H9 (cell line): ENCODE measurements around the gene PMEPA1. TPM values are rescaled to one million over a fixed set of nuclear protein-coding genes. Genes with fewer than 3 reads are reported as not detected.
"Not testable (repeated sequence)": the region's sequence is repeated elsewhere in the genome, so short reads cannot be mapped to it uniquely, and the experiment has no call there.

Source experiments
- DNase-seq: peaks from one replicate; pipeline ENCODE4 v3.0.0-alpha.2; 2017
- H2AFZ ChIP-seq: one replicate; pipeline ENCODE4 v1.6.1; 2013; ENCODE audit warnings: mild to moderate bottlenecking, low read length, control low read depth, moderate library complexity
- H2AK5ac ChIP-seq: 2 replicates; pipeline ENCODE4 v1.6.1; 2013; ENCODE audit warnings: low read length, control low read depth, mixed read lengths; ENCODE audit not compliant: insufficient read length
- H2BK120ac ChIP-seq: one replicate; pipeline ENCODE4 v1.6.1; 2013; ENCODE audit warnings: low read depth, mild to moderate bottlenecking, low read length, control low read depth, inconsistent platforms; ENCODE audit not compliant: poor library complexity, severe bottlenecking
- H2BK12ac ChIP-seq: 2 replicates; pipeline ENCODE4 v1.6.1; 2013; ENCODE audit warnings: low read length, control low read depth, mixed read lengths, low read depth; ENCODE audit not compliant: insufficient read length
- H2BK15ac ChIP-seq: 2 replicates; pipeline ENCODE4 v1.6.1; 2013; ENCODE audit warnings: low read depth, low read length, control low read depth
- H2BK20ac ChIP-seq: one replicate; pipeline ENCODE4 v1.6.1; 2013; ENCODE audit warnings: low read depth, mild to moderate bottlenecking, low read length, control low read depth, inconsistent platforms; ENCODE audit not compliant: poor library complexity, severe bottlenecking
- H2BK5ac ChIP-seq: 2 replicates; pipeline ENCODE4 v1.6.1; 2013; ENCODE audit warnings: low read length, control low read depth, mixed read lengths; ENCODE audit not compliant: insufficient read length
- H3K14ac ChIP-seq: 2 replicates; pipeline ENCODE4 v1.6.1; 2013; ENCODE audit warnings: low read length, control low read depth; ENCODE audit not compliant: insufficient read depth
- H3K18ac ChIP-seq: 2 replicates; pipeline ENCODE4 v1.6.1; 2013; ENCODE audit warnings: low read depth, mild to moderate bottlenecking, mixed read lengths, low read length, control low read depth; ENCODE audit not compliant: insufficient read length
- H3K23ac ChIP-seq: 2 replicates; pipeline ENCODE4 v1.6.1; 2013; ENCODE audit warnings: low read length, control low read depth, mixed read lengths, low read depth; ENCODE audit not compliant: insufficient read length
- H3K23me2 ChIP-seq: 2 replicates; pipeline ENCODE4 v1.6.1; 2013; ENCODE audit warnings: low read depth, mild to moderate bottlenecking, mixed read lengths, low read length, control low read depth; ENCODE audit not compliant: insufficient read length, poor library complexity, severe bottlenecking
- H3K27ac ChIP-seq: 2 replicates; pipeline ENCODE4 v1.5.1; 2013; ENCODE audit warnings: low read length, control low read depth, mixed read lengths, low read depth; ENCODE audit not compliant: insufficient read length
- H3K27me3 ChIP-seq: 2 replicates; pipeline ENCODE4 v1.6.1; 2013; ENCODE audit warnings: low read length, control low read depth, inconsistent platforms; ENCODE audit not compliant: insufficient read depth
- H3K4ac ChIP-seq: 2 replicates; pipeline ENCODE4 v1.6.1; 2013; ENCODE audit warnings: low read depth, mild to moderate bottlenecking, control low read depth, inconsistent platforms, low read length, moderate library complexity
- H3K4me1 ChIP-seq: 2 replicates; pipeline ENCODE4 v1.6.1; 2013; ENCODE audit warnings: low read length, control low read depth, inconsistent platforms; ENCODE audit not compliant: insufficient read depth
- H3K4me2 ChIP-seq: 2 replicates; pipeline ENCODE4 v1.6.1; 2013; ENCODE audit warnings: low read length, control low read depth, mixed read lengths; ENCODE audit not compliant: insufficient read length, insufficient read depth
- H3K56ac ChIP-seq: 2 replicates; pipeline ENCODE4 v1.6.1; 2013; ENCODE audit warnings: low read depth, mild to moderate bottlenecking, mixed read lengths, low read length, control low read depth; ENCODE audit not compliant: insufficient read length
- H3K79me1 ChIP-seq: 2 replicates; pipeline ENCODE4 v1.6.1; 2013; ENCODE audit warnings: low read depth, mild to moderate bottlenecking, moderate library complexity, low read length, control low read depth, inconsistent platforms; ENCODE audit not compliant: insufficient read depth, poor library complexity, severe bottlenecking
- H3K79me2 ChIP-seq: 2 replicates; pipeline ENCODE4 v1.6.1; 2013; ENCODE audit warnings: low read length, control low read depth, inconsistent platforms; ENCODE audit not compliant: insufficient read depth
- H3K9ac ChIP-seq: 2 replicates; pipeline ENCODE4 v1.6.1; 2013; ENCODE audit warnings: low read length, control low read depth, mixed read lengths; ENCODE audit not compliant: insufficient read length; ENCODE audit errors: extremely low read depth
- H3K9me3 ChIP-seq: one replicate; pipeline ENCODE4 v1.6.1; 2013; ENCODE audit warnings: low read depth, low read length, inconsistent platforms; ENCODE audit not compliant: control insufficient read depth
- H3T11ph ChIP-seq: one replicate; pipeline ENCODE4 v1.6.1; 2013; ENCODE audit warnings: mild to moderate bottlenecking, low read length, control low read depth, inconsistent platforms
- H4K20me1 ChIP-seq: one replicate; pipeline ENCODE4 v1.6.1; 2013; ENCODE audit not compliant: control insufficient read depth, insufficient read length, insufficient read depth
- H4K5ac ChIP-seq: 2 replicates; pipeline ENCODE4 v1.6.1; 2013; ENCODE audit warnings: low read depth, mild to moderate bottlenecking, mixed read lengths, low read length, control low read depth; ENCODE audit not compliant: insufficient read length
- H4K8ac ChIP-seq: replicated peaks from 2 replicates; pipeline ENCODE4 v1.6.1; 2013; ENCODE audit warnings: low read length, control low read depth, mixed read lengths, low read depth; ENCODE audit not compliant: insufficient read length
- H4K91ac ChIP-seq: 2 replicates; pipeline ENCODE4 v1.6.1; 2013; ENCODE audit warnings: low read depth, mild to moderate bottlenecking, moderate library complexity, mixed read lengths, low read length, control low read depth; ENCODE audit not compliant: insufficient read length
- H3K27ac Mint-ChIP-seq, 3 experiments: 2 replicates in 2 of 3; 3 replicates in 1 of 3; pipeline ENCODE4 v1.8.0; 2020 to 2021; ENCODE audit warnings: mixed read lengths in 3 of 3, mild to moderate bottlenecking in 1 of 3, moderate library complexity in 1 of 3
- H3K27me3 Mint-ChIP-seq: 2 replicates; pipeline ENCODE4 v1.8.0; 2021; ENCODE audit warnings: low read depth, mild to moderate bottlenecking, moderate library complexity, mixed read lengths
- H3K36me3 Mint-ChIP-seq, 3 experiments: 2 replicates in 2 of 3; 3 replicates in 1 of 3; pipeline ENCODE4 v1.8.0; 2020 to 2021; ENCODE audit warnings: low read depth in 3 of 3, mixed read lengths in 3 of 3; ENCODE audit not compliant: insufficient read depth in 1 of 3
- H3K4me1 Mint-ChIP-seq, 2 experiments: 2 replicates each; pipeline ENCODE4 v1.8.0; 2020; ENCODE audit warnings: mixed read lengths in 2 of 2
- H3K4me3 Mint-ChIP-seq, 2 experiments: 2 replicates in 1 of 2; 3 replicates in 1 of 2; pipeline ENCODE4 v1.8.0; 2020 to 2021; ENCODE audit warnings: mild to moderate bottlenecking in 2 of 2, mixed read lengths in 2 of 2, moderate library complexity in 1 of 2
- H3K9me3 Mint-ChIP-seq, 2 experiments: 2 replicates in 1 of 2; 3 replicates in 1 of 2; pipeline ENCODE4 v1.8.0; 2020; ENCODE audit warnings: mild to moderate bottlenecking in 2 of 2, mixed read lengths in 2 of 2, moderate library complexity in 1 of 2
- WGBS: extraction: QIAGEN DNeasy Blood & Tissue Kit; methylation state at CpG from one replicate; pipeline ENCODE4 v1.1.7; 2013; ENCODE audit warnings: missing lambda C conversion rate, low lambda C conversion rate, mixed read lengths; ENCODE audit not compliant: insufficient read length; ENCODE audit errors: extremely low coverage; 5-methylcytosine and 5-hydroxymethylcytosine counted together
- total RNA-seq: library from RNA; stranded (reverse); gene quantifications from 2 replicates; pipeline ENCODE4 v1.2.1, GENCODE V29; 2021
- TF ChIP-seq, protein P1 (sequence below): fragments of 200-600 bp; sonication (generic); conservative IDR thresholded peaks from 3 replicates; pipeline ENCODE4 v1.8.0; 2021; ENCODE audit warnings: antibody characterized with exemption, mild to moderate bottlenecking

PMEPA1 gene
- total RNA-seq, 1 experiment from 2014 or later, result 34.6 TPM

DNA sequence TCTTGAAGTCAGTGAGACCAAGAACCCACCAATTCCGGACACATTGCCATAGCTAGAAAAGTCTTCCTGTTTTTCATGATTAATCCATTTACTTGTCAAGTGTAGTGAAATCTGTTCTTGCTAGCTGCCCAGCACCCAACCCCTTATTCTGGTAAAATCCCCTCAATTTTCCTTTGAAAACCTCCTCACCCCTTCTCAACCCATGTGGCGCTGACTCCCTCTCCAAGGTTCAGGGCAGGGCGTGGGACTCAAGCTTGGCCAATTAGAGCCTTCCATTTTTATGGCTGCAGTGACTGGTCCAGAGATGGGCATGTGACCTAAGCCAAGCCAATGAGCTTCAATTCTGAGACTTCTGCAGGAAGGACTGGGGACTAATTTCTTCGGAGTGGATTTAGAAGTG is 79.8 kb downstream of the PMEPA1 start:
- WGBS, result no CpG with 5 or more reads among the region's 4 CpGs
- TF ChIP-seq, protein P1, sequence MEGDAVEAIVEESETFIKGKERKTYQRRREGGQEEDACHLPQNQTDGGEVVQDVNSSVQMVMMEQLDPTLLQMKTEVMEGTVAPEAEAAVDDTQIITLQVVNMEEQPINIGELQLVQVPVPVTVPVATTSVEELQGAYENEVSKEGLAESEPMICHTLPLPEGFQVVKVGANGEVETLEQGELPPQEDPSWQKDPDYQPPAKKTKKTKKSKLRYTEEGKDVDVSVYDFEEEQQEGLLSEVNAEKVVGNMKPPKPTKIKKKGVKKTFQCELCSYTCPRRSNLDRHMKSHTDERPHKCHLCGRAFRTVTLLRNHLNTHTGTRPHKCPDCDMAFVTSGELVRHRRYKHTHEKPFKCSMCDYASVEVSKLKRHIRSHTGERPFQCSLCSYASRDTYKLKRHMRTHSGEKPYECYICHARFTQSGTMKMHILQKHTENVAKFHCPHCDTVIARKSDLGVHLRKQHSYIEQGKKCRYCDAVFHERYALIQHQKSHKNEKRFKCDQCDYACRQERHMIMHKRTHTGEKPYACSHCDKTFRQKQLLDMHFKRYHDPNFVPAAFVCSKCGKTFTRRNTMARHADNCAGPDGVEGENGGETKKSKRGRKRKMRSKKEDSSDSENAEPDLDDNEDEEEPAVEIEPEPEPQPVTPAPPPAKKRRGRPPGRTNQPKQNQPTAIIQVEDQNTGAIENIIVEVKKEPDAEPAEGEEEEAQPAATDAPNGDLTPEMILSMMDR, result no peak
- no peaks in the 10 kb centered on the region for H3K23me2 ChIP-seq

DNA sequence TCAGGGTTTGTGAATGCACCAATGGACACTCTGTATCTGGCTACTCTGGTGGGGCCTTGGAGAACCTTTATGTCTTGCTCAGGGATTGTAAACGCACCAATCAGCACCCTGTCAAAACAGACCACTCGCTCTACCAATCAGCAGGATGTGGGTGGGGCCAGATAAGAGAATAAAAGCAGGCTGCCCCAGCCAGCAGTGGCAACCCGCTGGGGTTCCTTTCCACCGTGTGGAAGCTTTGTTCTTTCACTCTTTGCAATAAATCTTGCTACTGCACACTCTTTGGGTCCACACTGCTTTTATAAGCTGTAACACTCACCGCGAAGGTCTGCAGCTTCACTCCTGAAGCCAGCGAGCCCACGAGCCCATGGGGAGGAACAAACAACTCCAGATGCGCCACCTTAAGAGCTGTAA is 80.3 kb downstream of the PMEPA1 start:
- not testable (repeated sequence) for H3K4ac ChIP-seq, H3K9me3 Mint-ChIP-seq, H4K5ac ChIP-seq, H2BK15ac ChIP-seq, H3K4me1 Mint-ChIP-seq, H3K4me3 Mint-ChIP-seq, H4K20me1 ChIP-seq, H2BK5ac ChIP-seq, H2AFZ ChIP-seq, H3K4me1 ChIP-seq, H2BK12ac ChIP-seq, H3K27ac ChIP-seq, H3K79me1 ChIP-seq, H4K8ac ChIP-seq, H3K18ac ChIP-seq, H3K79me2 ChIP-seq, H3K23ac ChIP-seq, H3K9me3 ChIP-seq, H3K23me2 ChIP-seq, H3K36me3 Mint-ChIP-seq, H3T11ph ChIP-seq, H3K14ac ChIP-seq, H4K91ac ChIP-seq, H2BK120ac ChIP-seq, H3K56ac ChIP-seq, H3K27me3 ChIP-seq, H2AK5ac ChIP-seq, DNase-seq, H3K9ac ChIP-seq, H3K27ac Mint-ChIP-seq, H2BK20ac ChIP-seq, H3K4me2 ChIP-seq
- peaks cover 10% of the 10 kb centered on the region for H3K27me3 Mint-ChIP-seq
- WGBS, result no CpG with 5 or more reads among the region's 9 CpGs

More for the DNA sequence above, 79.8 kb downstream of the PMEPA1 start:
- Histone ChIP-seq H2BK20ac (no peak overlapping the region), H2AK5ac (no peak overlapping the region), H3K14ac (no peak overlapping the region), H2BK12ac (no peak overlapping the region), H2BK120ac (no peak overlapping the region), H3K79me1 (no peaks in the 10 kb centered on the region), H4K91ac (no peak overlapping the region), H3K79me2 (no peaks in the 10 kb centered on the region), H3K9ac (no peak overlapping the region), H3K4me1 (no peaks in the 10 kb centered on the region), H3K18ac (no peak overlapping the region), H4K5ac (no peak overlapping the region), H3K56ac (no peak overlapping the region), H2BK5ac (no peak overlapping the region), H3K4me2 (no peak overlapping the region), H3T11ph (no peak overlapping the region), H2AFZ (no peak overlapping the region), H4K8ac (no peak overlapping the region), H3K9me3 (no peaks in the 10 kb centered on the region), H3K27me3 (no peaks in the 10 kb centered on the region), H3K4ac (no peak overlapping the region), H2BK15ac (no peak overlapping the region), H3K23ac (no peak overlapping the region), H3K27ac (no peak overlapping the region), H4K20me1 (no peaks in the 10 kb centered on the region)
- H3K36me3 Mint-ChIP-seq, result peaks cover 0 to 6% (median 0%) of the 10 kb centered on the region in 3 experiments; a peak in 2 of 7 replicates
- peaks cover 5 to 7% of the 10 kb centered on the region in 2 experiments; a peak in 3 of 5 replicates for H3K9me3 Mint-ChIP-seq
- H3K4me1 Mint-ChIP-seq, result peaks cover 6 to 7% of the 10 kb centered on the region in 2 experiments
- no peak overlapping the region for H3K27ac Mint-ChIP-seq
- no peak overlapping the region for H3K4me3 Mint-ChIP-seq
- H3K27me3 Mint-ChIP-seq, result peaks cover 12% of the 10 kb centered on the region
- no peak for DNase-seq
